NCI-H446 (cell line): ENCODE measurements around the gene LAGE3.

ENCODE experiments used
- DNase-seq, 2 experiments: peaks; one replicate each; lab custom pipeline; 2025; lab: John Stamatoyannopoulos, UW

Gene LAGE3

DNA sequence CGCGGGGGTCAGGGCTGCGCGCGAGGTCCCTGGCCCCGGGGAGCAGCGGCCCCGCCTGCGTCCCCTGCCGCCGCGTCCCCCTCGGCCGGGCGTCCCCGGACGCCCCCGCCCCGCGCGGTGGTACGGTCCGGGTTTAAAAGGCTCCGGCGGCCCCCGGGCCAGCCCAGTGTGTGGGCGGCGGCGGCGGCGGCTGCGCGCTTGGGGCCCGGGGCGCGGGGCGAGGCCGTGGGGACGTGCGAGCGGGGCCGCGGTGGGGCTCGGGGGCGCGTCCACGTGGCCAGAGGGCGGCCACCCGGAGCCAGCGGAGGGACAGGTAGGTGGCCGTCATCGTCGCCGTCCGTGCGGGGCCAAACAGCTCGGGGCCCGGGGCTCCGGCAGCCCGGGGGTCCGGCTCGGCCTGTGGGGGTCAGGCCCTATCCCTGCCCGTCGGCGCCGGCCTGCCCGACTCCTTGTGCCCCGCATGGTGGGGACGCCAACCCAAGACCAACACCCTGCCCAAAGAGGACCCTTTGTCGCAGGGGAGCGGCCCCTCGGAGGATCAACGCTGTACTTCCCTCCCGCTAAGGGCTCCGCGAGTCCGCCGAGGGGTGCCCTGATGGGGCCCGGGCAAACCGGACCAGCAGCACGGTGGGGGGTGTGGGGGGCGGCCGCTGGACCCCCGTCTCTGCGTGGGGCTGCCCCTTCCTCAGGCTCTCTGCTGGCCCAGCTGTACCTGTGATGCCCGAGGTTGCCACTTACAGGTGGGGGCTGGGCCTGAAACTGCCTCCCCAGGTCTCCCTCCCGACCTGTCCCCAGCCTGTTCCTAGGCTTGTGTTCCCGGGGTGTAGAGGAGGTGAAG lies 20.7 kb downstream of the LAGE3 start, which contains the start of gene PLXNA3:
Gene PLXNA3, plus strand, starts transcription at position 166 of the 838 bp plus-strand sequence. CDS start 1,903 bp downstream, outside the sequence.
- peak in 1 of 2 experiments; percentile 47 for DNase-seq

DNA sequence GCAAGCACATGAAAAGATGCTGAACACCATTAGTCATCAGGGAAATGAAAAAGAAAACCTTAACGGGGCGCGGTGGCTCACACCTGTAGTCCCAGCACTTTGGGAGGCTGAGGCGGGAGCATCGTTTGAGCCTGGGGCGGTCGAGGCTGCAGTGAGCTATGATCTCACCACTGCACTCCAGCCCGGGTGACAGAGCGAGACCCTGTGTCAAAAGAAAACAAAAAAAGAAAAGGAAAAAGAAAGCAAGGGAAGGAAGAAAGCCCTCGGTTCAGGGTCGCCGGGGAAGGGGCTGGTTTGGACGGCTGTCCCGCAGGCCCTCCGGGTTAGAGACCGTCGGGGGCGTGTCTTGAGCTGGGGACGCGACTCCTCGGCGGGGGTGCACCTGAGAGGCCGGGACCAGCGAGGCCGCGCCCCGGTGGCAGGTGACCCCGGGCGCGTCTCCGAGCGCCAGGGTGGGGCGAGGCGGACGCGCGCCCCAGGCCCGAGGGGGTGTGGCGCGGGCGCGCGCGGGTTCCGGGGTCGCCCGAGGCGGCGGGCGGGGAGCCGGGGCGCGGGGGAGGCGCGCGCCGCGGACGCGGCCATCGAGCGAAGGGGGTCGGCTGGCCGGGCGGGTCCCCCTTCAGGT lies 21.5 kb downstream of the LAGE3 start:
- DNase-seq: peak in 1 of 2 experiments; percentile 47

DNA sequence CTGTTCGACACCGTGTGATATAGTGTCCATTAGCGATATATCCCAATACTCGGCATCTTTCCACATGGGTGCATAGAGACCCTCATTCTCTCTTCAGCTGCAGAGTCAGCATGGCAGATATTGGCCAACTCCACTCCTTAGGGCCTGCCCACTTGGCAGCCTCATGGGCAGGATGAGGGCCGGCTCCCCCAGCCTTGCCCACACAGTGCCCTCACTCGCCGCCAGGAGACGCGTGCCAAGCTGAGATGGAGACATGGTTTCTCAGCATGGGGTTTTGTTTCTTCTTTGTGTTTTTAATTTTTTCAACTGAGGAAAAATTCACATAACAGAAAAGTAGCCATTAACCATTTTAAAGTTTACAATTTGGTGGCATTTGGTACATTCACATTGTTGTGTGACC lies 26.3 kb downstream of the LAGE3 start:
- DNase-seq: no peak

DNA sequence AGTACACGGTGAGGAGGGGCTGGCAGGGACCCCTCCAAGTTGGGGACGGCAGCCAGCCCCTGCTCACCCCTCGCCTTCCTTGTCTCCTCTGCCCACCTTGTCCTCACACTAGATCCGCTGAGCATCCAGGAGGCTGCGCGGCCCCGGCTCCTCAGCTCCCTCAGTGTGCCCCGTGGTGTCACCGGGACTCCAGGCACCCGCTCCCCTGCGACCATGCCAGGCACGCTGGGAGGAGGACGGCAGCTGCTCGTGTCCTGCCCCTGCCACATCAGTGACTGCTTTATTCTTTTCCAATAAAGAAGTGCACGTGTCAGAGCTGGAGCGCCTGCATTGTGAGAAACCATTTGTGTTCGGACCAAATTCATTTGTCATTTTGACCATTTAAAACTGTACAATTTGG lies 28.8 kb downstream of the LAGE3 start:
- no peak for DNase-seq

DNA sequence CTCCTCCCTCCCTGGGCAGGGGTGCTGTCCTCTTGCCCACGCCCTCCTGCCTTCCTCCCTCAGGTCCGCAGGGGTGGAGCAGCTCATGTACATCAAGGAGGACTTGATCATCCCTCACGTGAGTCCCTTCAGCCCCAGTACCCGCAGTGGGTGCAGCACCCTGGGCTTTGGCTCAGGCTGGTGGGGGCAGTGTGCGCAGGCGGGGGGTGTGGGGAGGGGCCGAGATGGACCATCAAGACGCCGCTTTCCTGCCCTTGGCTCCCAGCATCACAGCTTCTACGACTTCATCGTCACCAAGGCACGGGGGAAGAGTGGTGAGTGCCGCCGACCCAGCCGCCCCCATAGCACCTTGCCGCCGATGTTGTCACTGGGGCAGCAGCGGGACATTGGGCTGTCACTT lies 29.5 kb downstream of the LAGE3 start:
- no peak for DNase-seq

DNA sequence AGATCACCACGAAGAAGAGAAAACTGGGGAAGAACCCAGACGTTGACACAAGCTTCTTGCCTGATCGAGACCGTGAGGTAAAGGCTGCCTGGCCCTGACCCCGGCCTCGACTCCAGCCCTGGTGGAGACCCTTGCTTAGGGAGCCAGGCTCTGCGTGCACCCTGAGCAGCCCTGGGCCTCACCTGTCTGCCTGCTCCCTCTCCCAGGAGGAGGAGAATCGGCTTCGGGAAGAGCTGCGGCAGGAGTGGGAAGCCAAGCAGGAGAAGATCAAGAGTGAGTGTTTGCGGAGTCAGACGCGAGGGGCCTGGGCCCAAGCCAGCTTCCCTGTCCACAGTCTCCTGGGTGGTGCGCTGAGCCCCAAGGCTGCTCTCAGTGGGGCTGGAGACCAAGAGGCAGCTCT lies 30.6 kb downstream of the LAGE3 start:
- DNase-seq: no peak

DNA sequence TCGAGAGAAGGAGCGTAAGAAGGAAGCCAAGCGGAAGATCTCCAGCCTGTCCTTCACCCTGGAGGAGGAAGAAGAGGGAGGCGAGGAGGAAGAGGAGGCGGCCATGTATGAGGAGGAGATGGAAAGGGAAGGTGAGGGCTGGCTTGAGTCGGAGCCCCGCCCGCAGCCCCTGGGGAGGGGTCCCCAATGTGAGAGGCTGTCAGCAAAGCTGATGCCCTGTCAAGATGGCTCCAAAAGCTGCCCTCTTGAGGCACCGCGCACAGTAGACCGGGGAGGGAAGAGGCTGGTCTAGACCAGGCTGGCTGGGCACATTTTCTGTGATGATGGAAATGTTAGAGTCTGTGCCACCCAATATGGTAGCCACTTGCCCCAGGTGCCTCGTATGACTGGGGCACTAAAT lies 32.7 kb downstream of the LAGE3 start:
- DNase-seq: no peak

DNA sequence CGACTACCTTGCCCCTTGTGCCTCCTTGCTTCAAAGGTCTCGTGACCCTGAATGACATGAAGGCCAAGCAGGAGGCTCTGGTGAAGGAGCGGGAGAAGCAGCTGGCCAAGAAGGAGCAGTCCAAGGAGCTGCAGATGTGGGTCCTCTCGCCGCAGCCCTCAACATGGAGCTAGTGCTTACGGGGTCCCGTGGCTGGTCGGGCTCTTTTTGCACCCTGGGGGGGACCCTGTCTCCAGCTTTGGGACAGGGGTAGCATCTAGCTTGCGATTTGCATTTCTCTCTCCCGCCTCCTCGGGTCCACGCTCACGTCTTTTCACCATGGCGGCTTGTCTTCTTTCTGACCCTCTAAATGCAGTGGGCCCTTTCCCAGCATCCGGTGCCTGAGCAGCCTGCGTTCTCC lies 33.3 kb downstream of the LAGE3 start:
- DNase-seq: no peak

DNA sequence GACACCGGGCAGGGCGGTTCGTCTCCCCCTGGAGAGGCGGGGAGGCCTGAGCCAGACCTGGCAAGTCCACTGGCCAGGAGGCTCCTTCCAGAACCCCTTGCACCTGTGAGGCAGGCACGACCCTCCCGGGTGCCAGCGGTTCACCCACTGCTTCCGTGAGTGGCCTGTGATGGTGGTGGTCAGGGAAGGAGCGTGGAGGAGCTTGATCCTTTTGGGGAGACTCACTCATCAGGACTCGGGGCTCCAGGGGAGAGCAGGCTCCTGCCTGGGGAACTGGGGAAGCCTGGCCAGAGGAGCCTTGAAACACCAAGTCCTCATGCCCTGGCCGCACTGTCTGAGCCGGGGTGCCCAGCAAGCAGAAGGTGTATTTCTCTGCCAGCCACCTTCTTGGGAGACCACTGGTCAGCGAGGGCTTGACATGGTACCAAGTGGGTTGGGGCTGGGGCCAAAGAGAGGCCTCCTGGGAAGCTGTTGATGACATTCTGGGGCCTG lies 34.3 kb downstream of the LAGE3 start:
- no peak for DNase-seq

DNA sequence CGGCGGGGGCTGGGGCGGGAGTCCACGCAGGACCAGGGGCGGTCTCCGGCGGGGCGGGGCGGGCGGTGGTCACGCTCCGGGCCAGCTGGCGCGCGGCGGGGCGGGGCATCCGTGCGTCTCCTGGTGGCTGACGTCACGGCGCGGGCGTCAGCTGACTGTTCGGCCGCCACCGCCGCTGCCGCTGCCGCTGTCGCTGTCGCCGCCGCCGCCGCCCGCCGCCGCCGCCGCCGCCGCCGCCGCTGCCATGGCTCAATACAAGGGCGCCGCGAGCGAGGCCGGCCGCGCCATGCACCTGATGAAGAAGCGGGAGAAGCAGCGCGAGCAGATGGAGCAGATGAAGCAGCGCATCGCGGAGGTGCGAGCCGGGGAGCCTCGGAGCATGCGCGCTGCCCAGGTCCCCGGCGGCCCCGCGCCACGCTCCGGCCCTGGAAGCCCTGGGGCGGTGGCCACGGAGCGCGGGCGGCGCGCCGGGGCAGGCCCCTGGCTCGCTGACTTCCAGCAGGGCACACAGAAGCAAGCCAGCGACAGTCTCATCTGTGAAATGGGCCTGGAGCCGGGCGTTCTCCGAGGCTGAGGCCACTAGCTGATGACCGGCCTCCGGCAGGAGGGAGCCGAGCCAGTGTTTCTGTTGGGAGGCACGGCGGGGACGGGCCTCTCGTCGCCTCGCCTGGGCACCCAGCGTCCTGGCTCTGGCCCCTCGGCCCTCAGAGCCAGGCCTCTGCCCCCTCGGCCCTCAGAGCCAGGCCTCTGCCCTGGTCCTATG lies 34.9 kb downstream of the LAGE3 start, which contains the start of gene FAM50A:
Gene FAM50A, plus strand, starts transcription at position 150 of the 763 bp plus-strand sequence. Its CDS starts 95 bp downstream, at position 245.
- peak; percentile 2 to 67 for DNase-seq

DNA sequence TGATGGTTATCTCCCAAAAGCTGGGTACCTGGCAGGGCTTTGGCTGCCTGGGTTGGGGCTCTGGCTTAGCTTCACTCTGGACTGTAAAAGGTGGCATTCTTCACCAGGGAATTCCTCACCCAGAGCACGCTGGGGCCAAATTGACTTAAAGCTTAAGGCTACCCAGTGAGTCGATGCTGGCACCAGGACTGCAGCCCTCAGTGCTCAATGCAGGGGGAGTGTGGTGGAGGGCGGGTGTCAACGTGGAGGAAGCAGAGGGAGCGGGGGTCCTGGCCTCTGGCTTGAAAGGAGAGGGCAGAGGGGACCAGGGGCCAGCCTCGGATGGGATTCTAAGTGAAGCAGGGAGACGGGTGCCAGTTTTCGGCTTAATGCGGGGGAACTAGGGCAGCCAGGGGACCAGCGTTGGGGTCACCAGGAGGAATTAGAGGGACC lies 35.6 kb downstream of the LAGE3 start:
- DNase-seq: no peak

DNA sequence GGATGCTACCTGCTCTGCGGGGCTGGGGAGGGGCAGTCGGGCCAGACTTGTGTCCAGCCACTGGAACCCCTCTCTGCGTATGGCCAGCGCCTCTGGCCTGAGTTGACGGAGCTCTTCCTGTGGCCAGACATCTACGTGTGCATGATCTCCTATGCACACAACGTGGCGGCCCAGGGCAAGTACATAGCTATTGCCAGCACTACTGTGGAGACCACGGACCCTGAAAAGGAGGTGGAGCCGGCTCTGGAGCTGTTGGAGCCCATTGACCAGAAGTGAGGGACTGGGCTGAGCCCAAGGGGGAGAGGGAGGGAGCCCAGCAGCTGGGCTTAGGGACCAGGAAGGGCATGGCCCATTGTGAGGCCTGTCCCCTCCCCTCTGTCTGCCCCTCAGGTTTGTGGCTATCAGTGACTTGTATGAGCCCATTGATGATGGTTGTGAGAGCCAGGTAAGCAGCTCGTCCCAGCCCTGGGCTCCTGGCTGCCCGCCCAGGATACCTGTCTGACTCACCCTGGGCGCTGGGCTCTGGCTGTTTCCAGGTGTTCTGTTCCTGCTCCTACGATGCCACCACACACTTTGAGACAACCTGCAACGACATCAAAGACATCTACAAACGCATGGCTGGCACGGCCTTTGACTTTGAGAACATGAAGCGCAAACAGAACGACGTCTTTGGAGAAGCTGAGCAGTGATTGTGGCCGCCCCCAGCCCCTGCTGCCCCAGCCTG lies 36.9 kb downstream of the LAGE3 start:
- DNase-seq: no peak

DNA sequence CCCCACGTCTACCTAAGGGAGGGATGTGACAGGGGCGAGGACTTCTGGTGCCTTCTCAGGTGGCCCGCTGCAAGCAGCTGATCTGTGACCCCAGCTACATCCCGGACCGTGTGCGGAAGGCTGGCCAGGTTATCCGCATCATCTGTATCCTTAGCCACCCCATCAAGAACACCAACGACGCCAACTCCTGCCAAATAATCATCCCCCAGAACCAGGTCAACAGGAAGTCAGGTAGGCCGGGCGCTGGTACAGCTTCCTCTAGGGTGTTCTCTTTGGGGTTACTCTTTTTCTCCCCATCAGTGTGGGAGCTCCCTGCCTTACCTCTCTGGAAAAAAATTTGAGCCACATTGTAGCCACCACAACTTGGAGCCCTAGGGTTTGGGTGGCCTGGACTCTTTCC lies 37.5 kb downstream of the LAGE3 start:
- DNase-seq: no peak

DNA sequence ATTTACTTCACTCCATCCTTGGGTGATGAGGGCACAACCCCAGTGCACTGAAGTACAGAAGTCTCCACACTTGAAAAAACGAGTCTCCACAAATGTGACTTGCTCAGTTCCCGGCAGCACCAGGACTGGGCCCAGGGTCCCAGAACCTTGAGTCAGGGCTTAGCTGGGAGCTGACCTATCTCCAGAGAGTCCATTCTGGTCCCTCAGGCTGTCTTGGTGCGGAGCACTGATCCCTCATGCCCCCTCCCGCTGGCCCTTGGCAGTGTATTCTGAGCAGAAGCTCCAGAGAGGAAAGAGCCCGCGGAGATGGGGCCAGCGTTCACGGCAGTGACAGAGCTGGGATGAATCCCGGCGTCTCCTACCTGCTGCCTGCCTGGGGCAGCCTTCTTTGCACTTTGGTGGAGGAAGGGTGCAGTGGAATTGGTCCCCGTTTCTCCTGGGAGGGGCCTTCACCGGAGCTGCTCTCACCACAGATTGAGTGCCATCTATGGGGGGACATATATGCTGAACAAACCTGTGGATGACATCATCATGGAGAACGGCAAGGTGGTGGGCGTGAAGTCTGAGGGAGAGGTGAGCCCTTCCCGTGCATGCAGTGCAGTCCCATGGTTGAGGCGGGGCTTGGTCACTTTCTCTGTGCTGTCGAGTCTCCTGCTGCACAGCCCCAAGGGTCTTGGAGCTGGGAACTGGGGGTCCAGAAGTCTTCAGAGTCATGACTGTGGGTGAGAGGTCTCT lies 38.3 kb downstream of the LAGE3 start:
- no peak for DNase-seq

DNA sequence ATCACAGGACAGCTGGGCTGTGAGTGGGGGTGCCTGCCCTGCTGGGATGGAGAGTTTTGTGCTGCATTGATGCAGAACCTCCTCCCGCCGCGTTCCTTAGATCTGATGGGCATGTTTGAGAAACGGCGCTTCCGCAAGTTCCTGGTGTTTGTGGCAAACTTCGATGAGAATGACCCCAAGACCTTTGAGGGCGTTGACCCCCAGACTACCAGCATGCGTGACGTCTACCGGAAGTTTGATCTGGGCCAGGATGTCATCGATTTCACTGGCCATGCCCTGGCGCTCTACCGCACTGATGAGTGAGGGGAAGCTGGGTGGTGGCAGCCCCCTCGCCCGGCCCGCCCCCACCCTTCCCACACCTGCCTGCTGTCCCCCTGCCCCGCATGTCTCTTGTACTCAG lies 39.2 kb downstream of the LAGE3 start:
- DNase-seq: no peak

DNA sequence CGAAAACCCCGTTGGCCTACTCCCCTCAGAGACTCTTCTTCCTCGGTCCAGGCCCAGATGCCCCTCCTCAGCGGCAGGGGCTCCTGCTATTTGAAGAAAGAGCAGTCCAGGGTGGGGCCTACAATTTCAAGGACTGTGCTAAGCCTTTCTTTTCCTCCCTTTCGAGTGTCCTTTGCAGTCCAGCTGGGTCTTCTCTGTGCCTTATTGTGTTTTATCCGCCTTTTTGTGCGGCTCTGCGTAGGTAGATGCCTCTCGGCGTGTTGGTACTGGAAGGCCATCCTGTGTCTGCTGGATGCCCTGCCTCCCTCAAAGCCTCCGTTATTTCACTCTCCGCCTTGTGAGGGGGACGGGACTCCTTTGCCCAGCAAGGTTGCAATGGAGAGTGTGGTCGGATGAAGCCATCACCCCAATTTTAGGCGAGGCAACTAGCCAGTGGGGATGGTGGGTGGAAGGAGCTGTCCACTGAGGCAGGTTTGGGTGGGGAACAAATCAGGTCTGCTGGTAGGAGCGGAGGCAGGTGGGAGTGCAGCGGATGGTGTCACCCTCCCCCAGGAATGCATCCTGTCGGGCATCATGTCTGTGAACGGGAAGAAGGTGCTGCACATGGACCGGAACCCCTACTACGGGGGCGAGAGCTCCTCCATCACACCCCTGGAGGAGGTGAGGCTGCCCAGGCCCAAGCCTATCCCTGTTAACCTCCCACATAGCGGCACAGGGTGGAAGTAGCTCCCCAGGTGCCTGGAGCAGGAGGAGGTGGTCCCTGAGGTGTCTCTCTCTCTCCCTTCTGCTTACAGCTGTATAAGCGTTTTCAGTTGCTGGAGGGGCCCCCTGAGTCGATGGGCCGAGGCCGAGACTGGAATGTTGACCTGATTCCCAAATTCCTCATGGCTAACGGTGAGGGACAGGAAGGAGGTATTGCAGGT lies 40.8 kb downstream of the LAGE3 start:
- no peak for DNase-seq

DNA sequence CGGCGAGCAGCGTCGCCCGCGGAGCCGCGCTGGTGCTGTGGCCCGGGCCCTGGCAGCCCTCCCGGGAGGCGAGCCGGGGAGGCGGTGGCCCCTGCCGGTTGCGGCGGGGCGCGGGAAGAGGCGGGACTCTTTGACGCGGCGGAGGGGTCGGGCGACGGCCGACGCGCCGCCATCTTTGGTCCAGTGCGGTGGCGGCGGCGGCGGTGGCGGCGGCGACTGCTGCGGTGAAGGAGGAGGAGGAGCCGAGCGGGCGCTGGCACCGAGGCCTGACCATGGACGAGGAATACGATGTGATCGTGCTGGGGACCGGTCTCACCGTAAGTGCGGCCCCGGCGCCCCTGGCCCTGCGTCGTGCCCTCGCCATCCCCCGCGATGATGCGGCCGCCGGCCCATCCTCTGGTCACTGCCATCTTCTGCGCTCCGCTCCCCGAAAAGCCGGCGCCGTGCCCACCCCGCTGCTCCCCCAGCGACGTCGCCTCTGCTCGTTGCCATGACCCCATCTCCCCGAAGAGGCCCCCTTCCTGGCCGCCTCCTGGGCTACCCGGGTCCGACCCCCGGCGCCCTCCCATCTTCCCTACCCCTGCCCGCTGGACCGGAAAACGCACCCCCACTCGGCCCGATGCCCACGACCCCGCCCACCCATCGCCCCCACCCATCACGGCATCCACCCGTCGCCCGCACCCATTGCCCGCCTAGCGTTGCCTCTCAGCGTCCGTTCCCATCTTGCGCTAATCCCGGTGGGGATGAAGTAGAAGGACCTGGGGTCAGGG lies 41.9 kb downstream of the LAGE3 start, which contains the start of gene GDI1:
Gene GDI1, plus strand, starts transcription at position 172 of the 770 bp plus-strand sequence. Its CDS starts 101 bp downstream, at position 273.
- peak; percentile 5 to 55 for DNase-seq

DNA sequence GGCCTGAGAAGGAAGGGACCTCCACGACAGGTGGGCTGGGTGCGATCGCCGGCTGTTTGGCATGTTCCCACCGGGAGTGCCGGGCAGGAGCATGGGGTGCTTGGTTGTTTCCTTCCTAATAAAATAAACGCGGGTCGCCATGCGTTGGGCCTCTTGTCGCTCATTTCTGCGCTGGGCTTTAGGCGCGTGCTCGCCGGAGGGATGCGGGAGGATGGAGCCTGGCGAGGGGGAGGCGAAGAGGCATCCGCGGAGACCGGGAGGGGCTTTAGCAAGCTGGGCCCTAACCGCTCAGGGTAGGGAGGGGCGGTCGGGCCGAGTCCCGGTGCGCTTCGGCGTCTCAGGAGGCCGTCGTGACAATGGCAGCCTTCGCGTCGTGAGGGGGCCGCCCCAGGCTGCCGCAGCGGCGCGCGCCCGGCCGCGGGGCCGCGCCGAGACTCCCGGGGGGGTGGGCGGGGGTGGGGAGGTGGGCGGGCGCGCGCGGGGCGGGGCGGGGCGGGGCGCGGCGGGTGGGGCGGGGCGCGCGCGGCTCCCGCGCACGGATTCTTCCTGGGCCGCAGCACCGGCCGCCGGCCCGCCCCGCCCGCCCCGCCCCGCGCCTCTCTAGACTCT lies 42.6 kb downstream of the LAGE3 start:
- DNase-seq: peak in 1 of 2 experiments; percentile 55
